Uterus (tissue), 4 donors: ENCODE data around the gene ATP6V1A. TPM values are rescaled to one million over a fixed set of nuclear protein-coding genes. Genes with fewer than 3 reads are reported as not detected.
"Not testable (repeated sequence)": the region's sequence is repeated elsewhere in the genome, so short reads cannot be mapped to it uniquely, and the experiment has no call there.

ENCODE experiments used
- DNase-seq, 2 donors: peaks; one replicate each; pipeline ENCODE4 v3.0.0-alpha.2; 2019 to 2020
- H3K27ac ChIP-seq, 2 donors: fragments of 200-600 bp; sonication (generic); 1 replicate in 1 of 2; 2 replicates in 1 of 2; pipeline ENCODE4 v1.5.1; 2016 to 2018
- H3K27me3 ChIP-seq, 2 donors: fragments of 200-600 bp; sonication (generic); one replicate each; pipeline ENCODE4 v1.5.1; 2018 to 2019; ENCODE audit warnings: control low read depth in 1 of 2
- H3K36me3 ChIP-seq, 2 donors: fragments of 200-600 bp; sonication (generic); one replicate each; pipeline ENCODE4 v1.5.1; 2019; ENCODE audit warnings: control low read depth in 1 of 2
- H3K4me1 ChIP-seq, 2 donors: fragments of 200-600 bp; sonication (generic); one replicate each; pipeline ENCODE4 v1.5.1; 2018 to 2019; ENCODE audit warnings: control low read depth in 1 of 2
- H3K4me3 ChIP-seq, 2 donors: fragments of 200-600 bp; sonication (generic); 1 replicate in 1 of 2; 2 replicates in 1 of 2; pipeline ENCODE4 v1.5.1; 2018 to 2019; ENCODE audit warnings: mild to moderate bottlenecking in 1 of 2
- H3K9me3 ChIP-seq, 2 donors: fragments of 200-600 bp; sonication (generic); one replicate each; pipeline ENCODE4 v1.5.1; 2019; ENCODE audit warnings: control low read depth in 1 of 2
- POLR2A ChIP-seq, 2 donors: fragments of 450-650 bp; IDR thresholded peaks; one replicate each; pipeline ENCODE4 v1.6.1; 2016; ENCODE audit warnings: antibody characterized with exemption in 2 of 2, mild to moderate bottlenecking in 1 of 2, moderate library complexity in 1 of 2
- intact Hi-C: fragments of 100-400 bp; cut with DNase I; formaldehyde crosslinking; loops from one replicate; pipeline ENCODE4 v1.15.1; 2023; ENCODE audit warnings: low total_unique reads
- total RNA-seq, 4 donors: library from RNA; depleted of rRNA in 3 of 4; stranded (reverse); fragments of >200 nt in 3 of 4; gene quantifications; one replicate each; pipeline versions ENCODE4 v1.1.0 to v1.2.4, GENCODE V29; 2014 to 2023
- TF ChIP-seq, protein P1 (sequence below), 4 experiments: fragments of 200-600 bp in 2 of 4; fragments of 450-650 bp in 2 of 4; sonication (generic) in 2 of 4; IDR thresholded peaks; one replicate each; pipeline ENCODE4 v1.5.1; 2016 to 2019; ENCODE audit warnings: antibody characterized with exemption in 4 of 4, mild to moderate bottlenecking in 2 of 4, moderate library complexity in 1 of 4
- donor health status: DM: yes; HTN: yes; CAD: no.

Gene ATP6V1A
- total RNA-seq, 4 donors from 2014 or later: 11.5 to 81.8 (median 39.7) TPM

DNA sequence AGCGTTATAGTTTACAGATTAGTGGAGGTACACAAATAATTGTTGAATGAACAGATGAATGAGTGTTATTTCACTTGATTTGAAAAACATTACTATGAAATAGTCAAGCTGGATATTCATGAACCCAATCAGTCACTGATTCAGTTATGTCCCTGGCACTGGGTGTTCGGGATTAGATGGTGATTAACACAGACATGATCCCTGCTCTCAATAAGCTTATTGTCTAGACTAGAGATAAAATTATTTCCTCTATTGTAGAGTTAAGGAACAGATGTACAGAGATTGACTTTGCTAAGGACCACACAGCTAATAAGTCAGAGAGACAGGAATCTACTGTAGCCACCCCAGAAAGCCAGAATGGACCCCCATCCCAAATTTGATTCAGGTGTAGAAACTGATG lies 92.7 kb downstream of the ATP6V1A start:
- Histone ChIP-seq H3K9me3 (no peaks in the 10 kb centered on the region), H3K27me3 (no peaks in the 10 kb centered on the region), H3K4me3 (peak overlapping the region in 1 of 2 donors; percentile 50), H3K36me3 (no peaks in the 10 kb centered on the region), H3K27ac (peak overlapping the region in 1 of 2 donors; percentile 61), H3K4me1 (no peaks in the 10 kb centered on the region)
- no peak for DNase-seq
- TF ChIP-seq POLR2A (IDR thresholded peaks at IDR 0.05): no peak
- TF ChIP-seq, protein P1, sequence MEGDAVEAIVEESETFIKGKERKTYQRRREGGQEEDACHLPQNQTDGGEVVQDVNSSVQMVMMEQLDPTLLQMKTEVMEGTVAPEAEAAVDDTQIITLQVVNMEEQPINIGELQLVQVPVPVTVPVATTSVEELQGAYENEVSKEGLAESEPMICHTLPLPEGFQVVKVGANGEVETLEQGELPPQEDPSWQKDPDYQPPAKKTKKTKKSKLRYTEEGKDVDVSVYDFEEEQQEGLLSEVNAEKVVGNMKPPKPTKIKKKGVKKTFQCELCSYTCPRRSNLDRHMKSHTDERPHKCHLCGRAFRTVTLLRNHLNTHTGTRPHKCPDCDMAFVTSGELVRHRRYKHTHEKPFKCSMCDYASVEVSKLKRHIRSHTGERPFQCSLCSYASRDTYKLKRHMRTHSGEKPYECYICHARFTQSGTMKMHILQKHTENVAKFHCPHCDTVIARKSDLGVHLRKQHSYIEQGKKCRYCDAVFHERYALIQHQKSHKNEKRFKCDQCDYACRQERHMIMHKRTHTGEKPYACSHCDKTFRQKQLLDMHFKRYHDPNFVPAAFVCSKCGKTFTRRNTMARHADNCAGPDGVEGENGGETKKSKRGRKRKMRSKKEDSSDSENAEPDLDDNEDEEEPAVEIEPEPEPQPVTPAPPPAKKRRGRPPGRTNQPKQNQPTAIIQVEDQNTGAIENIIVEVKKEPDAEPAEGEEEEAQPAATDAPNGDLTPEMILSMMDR (IDR thresholded peaks at IDR 0.05): no peak
- intact Hi-C loops: no loop called here

DNA sequence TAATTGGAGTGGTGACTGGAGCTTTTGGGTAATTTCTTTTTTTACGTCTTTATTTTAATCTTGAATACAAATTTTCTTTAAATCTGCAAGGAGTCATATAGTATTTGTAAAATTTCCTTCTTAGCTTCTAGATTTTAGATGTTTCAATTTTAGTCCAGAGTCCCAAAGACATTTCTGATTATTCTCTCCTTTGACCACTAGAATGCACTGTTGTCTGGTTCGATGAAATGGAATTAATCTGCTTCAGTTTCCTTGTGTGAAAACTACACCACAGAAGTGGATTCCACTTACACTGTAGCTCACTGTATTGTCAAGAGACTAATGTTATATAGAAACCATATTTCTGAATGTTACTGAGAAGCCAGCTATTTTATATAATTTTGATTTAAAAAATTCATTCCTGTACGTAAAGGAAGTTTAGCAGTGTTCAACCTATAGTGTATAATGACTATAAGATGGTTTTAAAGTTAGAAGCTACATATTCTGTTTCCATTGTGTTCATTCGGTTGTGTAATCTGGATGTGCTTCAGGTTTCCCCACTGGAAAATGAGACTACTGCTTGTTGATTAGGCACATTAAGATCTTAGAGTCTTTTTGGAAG lies 97.9 kb downstream of the ATP6V1A start:
- Histone ChIP-seq H3K27ac (no peak overlapping the region), H3K9me3 (no peaks in the 10 kb centered on the region), H3K4me3 (no peak overlapping the region), H3K4me1 (no peaks in the 10 kb centered on the region), H3K27me3 (no peaks in the 10 kb centered on the region), H3K36me3 (no peaks in the 10 kb centered on the region)
- TF ChIP-seq POLR2A (IDR thresholded peaks at IDR 0.05): no peak
- TF ChIP-seq, protein P1 (IDR thresholded peaks at IDR 0.05): peak in 3 of 4 experiments; percentile 13 to 45 (median 34)
- no peak for DNase-seq
- intact Hi-C loops: no loop called here

DNA sequence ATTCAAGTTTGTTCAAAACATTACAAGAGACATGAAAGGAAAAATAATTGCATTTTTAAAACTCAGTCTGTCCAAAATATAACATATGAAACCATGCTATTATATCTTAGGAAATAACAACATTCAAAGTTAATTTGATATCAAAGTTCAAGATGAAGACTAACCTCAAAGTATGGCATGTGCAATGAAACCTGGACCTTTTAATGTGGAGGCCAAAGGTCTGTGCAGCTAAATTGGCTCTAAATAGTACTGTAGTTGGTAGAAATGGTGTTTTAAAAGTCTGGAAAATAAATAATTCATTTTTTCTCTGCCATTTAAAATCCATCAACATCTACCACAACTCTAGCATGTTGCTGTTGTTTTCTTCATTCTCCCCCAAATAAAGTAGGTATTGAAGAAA lies 100.4 kb downstream of the ATP6V1A start:
- DNase-seq: no peak
- no peaks in the 10 kb centered on the region for H3K4me1 ChIP-seq
- TF ChIP-seq, protein P1 (IDR thresholded peaks at IDR 0.05): no peak
- no peak for TF ChIP-seq POLR2A (IDR thresholded peaks at IDR 0.05)
- no peaks in the 10 kb centered on the region for H3K27me3 ChIP-seq
- H3K27ac ChIP-seq: no peak overlapping the region
- no peak overlapping the region for H3K4me3 ChIP-seq
- intact Hi-C loops: no loop called here
- no peaks in the 10 kb centered on the region for H3K36me3 ChIP-seq
- no peaks in the 10 kb centered on the region for H3K9me3 ChIP-seq

DNA sequence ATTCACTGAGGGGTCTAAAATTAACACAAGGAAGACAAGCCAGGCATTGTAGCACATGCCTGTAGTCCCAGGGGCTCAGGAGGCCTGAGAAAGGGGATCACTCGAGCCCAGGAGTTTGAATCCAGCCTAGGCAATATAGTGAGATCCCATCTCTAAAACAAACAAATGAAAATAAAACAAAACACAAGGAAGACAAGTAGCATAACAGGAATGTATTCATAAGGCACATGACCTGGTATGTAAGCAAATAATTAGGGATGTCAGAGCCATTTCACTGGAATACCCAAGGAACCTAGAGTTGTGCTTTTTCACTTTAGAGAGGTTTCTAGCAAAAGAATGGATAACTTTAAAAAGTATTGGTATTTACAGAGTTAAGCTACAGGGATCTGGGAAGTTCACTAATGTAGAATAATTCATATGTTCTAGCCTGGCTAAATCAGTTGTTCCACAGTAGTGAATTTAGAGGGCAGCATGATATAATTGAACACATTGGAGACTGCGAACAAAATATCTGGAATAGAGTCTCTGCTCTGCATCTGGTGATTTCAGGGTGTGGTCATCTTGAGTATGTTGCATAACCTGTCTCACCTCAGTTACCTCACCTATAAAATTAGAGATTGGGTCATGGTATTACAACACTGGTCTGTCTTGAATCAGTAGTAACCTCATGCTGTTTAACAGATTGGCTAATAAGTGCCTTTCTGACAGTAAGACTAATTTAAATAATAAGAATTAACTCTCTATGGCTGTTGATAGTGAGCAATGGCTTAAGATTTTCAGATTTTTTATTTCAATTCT lies 101.0 kb downstream of the ATP6V1A start:
- intact Hi-C loops: no loop called here
- Histone ChIP-seq H3K9me3 (no peaks in the 10 kb centered on the region), H3K4me1 (no peaks in the 10 kb centered on the region), H3K27me3 (no peaks in the 10 kb centered on the region), H3K4me3 (no peak overlapping the region), H3K27ac (no peak overlapping the region), H3K36me3 (no peaks in the 10 kb centered on the region)
- TF ChIP-seq POLR2A (IDR thresholded peaks at IDR 0.05): no peak
- TF ChIP-seq, protein P1 (IDR thresholded peaks at IDR 0.05): no peak
- DNase-seq: no peak

DNA sequence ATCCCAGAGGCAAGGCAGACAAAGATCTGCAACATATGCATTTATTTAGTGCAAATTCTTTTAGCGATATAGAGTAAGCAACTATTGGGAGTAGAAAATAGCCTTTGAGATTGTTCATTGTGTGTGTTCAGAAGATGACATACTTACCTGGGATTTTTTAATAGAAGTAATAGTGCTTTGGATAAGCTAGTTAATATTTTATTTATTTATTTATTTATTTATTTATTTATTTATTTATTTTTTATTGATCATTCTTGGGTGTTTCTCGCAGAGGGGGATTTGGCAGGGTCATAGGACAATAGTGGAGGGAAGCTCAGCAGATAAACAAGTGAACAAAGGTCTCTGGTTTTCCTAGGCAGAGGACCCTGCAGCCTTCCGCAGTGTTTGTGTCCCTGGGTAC lies 102.2 kb downstream of the ATP6V1A start:
- intact Hi-C loops, H3K27me3 ChIP-seq, H3K36me3 ChIP-seq, H3K4me3 ChIP-seq, DNase-seq, H3K9me3 ChIP-seq, H3K27ac ChIP-seq, H3K4me1 ChIP-seq: not testable (repeated sequence)

DNA sequence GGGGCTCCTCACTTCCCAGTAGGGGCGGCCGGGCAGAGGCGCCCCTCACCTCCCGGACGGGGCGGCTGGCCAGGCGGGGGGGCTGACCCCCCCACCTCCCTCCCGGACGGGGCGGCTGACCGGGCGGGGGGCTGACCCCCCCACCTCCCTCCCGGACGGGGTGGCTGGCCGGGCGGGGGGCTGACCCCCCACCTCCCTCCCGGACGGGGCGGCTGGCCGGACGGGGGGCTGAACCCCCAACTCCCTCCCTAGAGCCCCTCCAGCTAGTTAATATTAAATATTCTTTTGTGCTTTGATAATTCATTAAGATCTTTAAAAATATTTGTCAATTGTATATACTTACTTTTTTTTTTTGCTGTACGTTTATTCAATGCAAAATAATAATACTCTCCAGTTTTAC lies 103.0 kb downstream of the ATP6V1A start:
- H3K27me3 ChIP-seq, H3K4me1 ChIP-seq, H3K27ac ChIP-seq, H3K9me3 ChIP-seq, intact Hi-C loops, DNase-seq, H3K4me3 ChIP-seq, H3K36me3 ChIP-seq: not testable (repeated sequence)

DNA sequence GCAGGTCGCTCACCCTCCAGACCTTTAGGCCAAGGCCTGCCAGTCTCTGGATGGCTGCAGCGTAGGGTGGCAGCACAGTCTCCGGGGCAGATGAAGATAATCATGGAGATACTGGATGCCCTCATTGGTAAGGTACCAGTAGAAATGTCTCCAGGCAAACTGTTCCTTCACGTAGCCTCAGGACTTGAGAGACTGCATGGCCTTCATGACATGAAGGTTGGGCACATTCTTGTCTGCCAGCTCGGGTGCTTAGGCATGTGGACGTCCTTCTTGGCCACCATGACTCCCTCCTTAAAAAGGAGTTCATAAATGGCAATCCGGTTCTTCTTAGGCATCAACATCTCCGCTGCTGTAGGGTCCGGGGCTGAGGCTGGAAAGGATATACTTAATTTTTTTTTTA lies 103.6 kb downstream of the ATP6V1A start:
- H3K36me3 ChIP-seq, H3K27me3 ChIP-seq, H3K4me1 ChIP-seq, H3K9me3 ChIP-seq, intact Hi-C loops, H3K27ac ChIP-seq, H3K4me3 ChIP-seq, DNase-seq: not testable (repeated sequence)
